Hepatocyte (in vitro differentiated cells): ENCODE measurements around the gene HARS2. TPM values are rescaled to one million over a fixed set of nuclear protein-coding genes. Genes with fewer than 3 reads are reported as not detected.
"Not testable (repeated sequence)": the region's sequence is repeated elsewhere in the genome, so short reads cannot be mapped to it uniquely, and the experiment has no call there.

Source experiments
- DNase-seq: peaks from one replicate; pipeline ENCODE4 v3.0.0-alpha.2; 2016; ENCODE audit warnings: low spot score
- H2AFZ ChIP-seq: fragments of 200-600 bp; sonication (generic); 2 replicates; pipeline ENCODE4 v1.6.0; 2016; ENCODE audit warnings: antibody characterized with exemption, mild to moderate bottlenecking
- H3K27ac ChIP-seq: fragments of 200-600 bp; sonication (generic); 2 replicates; pipeline ENCODE4 v1.5.1; 2016; ENCODE audit warnings: mild to moderate bottlenecking
- H3K27me3 ChIP-seq: fragments of 200-600 bp; sonication (generic); 2 replicates; pipeline ENCODE4 v1.6.1; 2016
- H3K36me3 ChIP-seq: fragments of 200-600 bp; sonication (generic); replicated peaks from 2 replicates; pipeline ENCODE4 v1.5.1; 2016; ENCODE audit warnings: low read depth; ENCODE audit not compliant: insufficient read depth
- H3K4me1 ChIP-seq: fragments of 200-600 bp; sonication (generic); 2 replicates; pipeline ENCODE4 v1.5.1; 2016; ENCODE audit warnings: mild to moderate bottlenecking, moderate library complexity; ENCODE audit not compliant: insufficient read depth
- H3K4me2 ChIP-seq: fragments of 200-600 bp; sonication (generic); 2 replicates; pipeline ENCODE4 v1.6.0; 2016
- H3K4me3 ChIP-seq: fragments of 200-600 bp; sonication (generic); 2 replicates; pipeline ENCODE4 v1.5.1; 2016; ENCODE audit warnings: mild to moderate bottlenecking
- H3K79me2 ChIP-seq: fragments of 200-600 bp; sonication (generic); 2 replicates; pipeline ENCODE4 v1.6.0; 2017; ENCODE audit warnings: mild to moderate bottlenecking
- H3K9me2 ChIP-seq: fragments of 200-600 bp; sonication (generic); replicated peaks from 2 replicates; pipeline ENCODE4 v1.6.0; 2017; ENCODE audit warnings: mild to moderate bottlenecking; ENCODE audit not compliant: insufficient read depth
- H3K9me3 ChIP-seq: fragments of 200-600 bp; sonication (generic); 2 replicates; pipeline ENCODE4 v1.5.1; 2016; ENCODE audit warnings: low read depth, mild to moderate bottlenecking
- H4K20me1 ChIP-seq: fragments of 200-600 bp; sonication (generic); 2 replicates; pipeline ENCODE4 v1.6.0; 2016; ENCODE audit warnings: mild to moderate bottlenecking; ENCODE audit not compliant: insufficient read depth, poor library complexity, severe bottlenecking
- CTCF ChIP-seq: fragments of 200-600 bp; sonication (generic); IDR thresholded peaks from 2 replicates; pipeline ENCODE4 v1.5.1; 2016; ENCODE audit warnings: antibody characterized with exemption, mild to moderate bottlenecking; ENCODE audit not compliant: poor library complexity
- EZH2 ChIP-seq: fragments of 200-600 bp; sonication (generic); IDR thresholded peaks from 2 replicates; pipeline ENCODE4 v1.6.1; 2016; ENCODE audit warnings: antibody characterized with exemption, mild to moderate bottlenecking, borderline replicate concordance
- EZH2phosphoT487 ChIP-seq: fragments of 200-600 bp; sonication (generic); IDR thresholded peaks from one replicate; pipeline ENCODE4 v1.6.1; 2018; ENCODE audit warnings: antibody characterized with exemption, mild to moderate bottlenecking, low read depth, moderate library complexity; ENCODE audit not compliant: unreplicated experiment, severe bottlenecking
- WGBS: methylation state at CpG from one replicate; pipeline ENCODE4 v1.1.6; 2016; ENCODE audit warnings: low lambda C conversion rate; ENCODE audit errors: missing lambda C conversion rate; 5-methylcytosine and 5-hydroxymethylcytosine counted together
- polyA plus RNA-seq: library from polyadenylated mRNA; unstranded; fragments of >200 nt; fragmentation: Nextera tagmentation; extraction: Ambion mirVana; gene quantifications from 2 replicates; pipeline ENCODE4 v1.2.1, GENCODE V29; 2016
- total RNA-seq: library from RNA; depleted of rRNA; stranded (reverse); fragments of >200 nt; gene quantifications from 2 replicates; pipeline ENCODE4 v1.2.3, GENCODE V29; 2014

The HARS2 gene
- total and polyA plus RNA-seq, 2 experiments from 2014 or later, result 26.9 to 32.3 TPM

GRCh38 chr5:140710899-140711552 lies 19.8 kb downstream of the HARS2 start:
- H2AFZ ChIP-seq, result peak overlapping the region; percentile 50
- H3K9me3 ChIP-seq, result no peaks in the 10 kb centered on the region
- DNase-seq, result peak; percentile 95
- peaks cover 5% of the 10 kb centered on the region for H3K4me1 ChIP-seq
- peak overlapping the region; percentile 22 for H3K4me3 ChIP-seq
- peak overlapping the region; percentile 88 for H3K27ac ChIP-seq
- peak overlapping the region; percentile 78 for H3K4me2 ChIP-seq
- no peaks in the 10 kb centered on the region for H4K20me1 ChIP-seq
- H3K36me3 ChIP-seq, result no peaks in the 10 kb centered on the region
- H3K27me3 ChIP-seq, result no peaks in the 10 kb centered on the region
- no peaks in the 10 kb centered on the region for H3K79me2 ChIP-seq
- WGBS, result 2% methylated on average over 27 of the region's 27 CpGs
- TF ChIP-seq EZH2phosphoT487, result no peak
- no peak for TF ChIP-seq EZH2
- no peak for TF ChIP-seq CTCF
- no peaks in the 10 kb centered on the region for H3K9me2 ChIP-seq

DNA sequence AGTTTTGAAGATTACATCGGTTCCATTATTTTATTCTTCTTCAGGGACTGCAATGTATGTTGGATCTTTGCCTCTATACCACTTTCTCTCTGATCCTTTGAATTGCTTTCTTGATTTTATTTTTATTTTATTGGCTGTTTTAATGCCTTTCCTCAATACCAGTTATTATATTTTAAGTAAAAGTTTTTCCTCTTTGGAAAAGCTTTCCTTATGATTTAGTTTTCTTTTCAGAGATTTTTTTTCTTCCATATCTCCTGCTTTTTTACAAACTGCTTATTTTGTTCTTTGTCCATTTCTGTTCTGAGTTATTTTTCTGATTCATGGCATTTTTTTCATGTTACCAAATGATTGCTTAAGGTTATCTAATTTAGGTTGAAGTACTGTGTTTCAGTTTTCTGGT lies 20.5 kb downstream of the HARS2 start:
- no peak for DNase-seq
- no peak overlapping the region for H3K27ac ChIP-seq
- H3K4me2 ChIP-seq, result peak overlapping the region; percentile 65
- WGBS, result 94% methylated on average over 1 of the region's 1 CpG
- no peaks in the 10 kb centered on the region for H3K9me3 ChIP-seq
- H3K4me1 ChIP-seq, result peaks cover 5% of the 10 kb centered on the region
- no peaks in the 10 kb centered on the region for H3K27me3 ChIP-seq
- no peak overlapping the region for H2AFZ ChIP-seq
- no peaks in the 10 kb centered on the region for H3K79me2 ChIP-seq
- H3K9me2 ChIP-seq, result no peaks in the 10 kb centered on the region
- TF ChIP-seq EZH2phosphoT487 (no peak), EZH2 (no peak), CTCF (no peak)
- no peaks in the 10 kb centered on the region for H4K20me1 ChIP-seq
- H3K36me3 ChIP-seq, result no peaks in the 10 kb centered on the region
- H3K4me3 ChIP-seq, result no peak overlapping the region

DNA sequence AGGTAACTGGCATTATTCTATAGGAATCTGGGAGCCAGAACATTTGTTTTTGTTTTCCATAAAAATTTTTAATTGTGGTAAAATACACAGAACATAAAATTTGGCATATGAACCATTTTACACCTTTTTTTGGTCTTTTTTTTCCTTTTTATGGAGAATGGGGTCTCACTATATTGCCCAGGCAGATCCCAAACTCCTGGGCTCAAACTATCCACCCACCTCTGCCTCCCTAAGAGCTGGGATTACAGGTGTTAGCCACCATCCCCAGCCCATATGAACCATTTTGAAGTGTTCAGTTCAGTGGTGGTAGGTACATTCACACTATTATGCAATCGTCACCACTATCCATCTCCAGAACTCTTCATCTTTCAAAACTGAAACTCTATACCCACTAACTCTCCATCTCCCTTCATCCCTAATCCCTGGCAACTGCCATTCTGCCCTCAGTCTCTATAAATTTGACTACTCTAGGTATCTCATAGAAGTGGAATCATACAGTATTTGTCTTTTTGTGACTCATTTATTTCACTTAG lies 22.4 kb downstream of the HARS2 start:
- H3K9me2 ChIP-seq, result no peaks in the 10 kb centered on the region
- TF ChIP-seq EZH2phosphoT487, result no peak
- H3K4me2 ChIP-seq, result no peak overlapping the region
- WGBS, result 94% methylated on average over 1 of the region's 1 CpG
- H2AFZ ChIP-seq, result no peak overlapping the region
- H3K4me3 ChIP-seq, result no peak overlapping the region
- H3K9me3 ChIP-seq, result no peaks in the 10 kb centered on the region
- H3K36me3 ChIP-seq, result no peaks in the 10 kb centered on the region
- H3K4me1 ChIP-seq, result peaks cover 5% of the 10 kb centered on the region
- no peaks in the 10 kb centered on the region for H3K79me2 ChIP-seq
- DNase-seq, result no peak
- no peaks in the 10 kb centered on the region for H4K20me1 ChIP-seq
- no peaks in the 10 kb centered on the region for H3K27me3 ChIP-seq
- H3K27ac ChIP-seq, result no peak overlapping the region

GRCh38 chr5:140716238-140716637 lies 25.0 kb downstream of the HARS2 start:
- H3K27ac ChIP-seq, H3K27me3 ChIP-seq, H2AFZ ChIP-seq, H3K79me2 ChIP-seq, H3K36me3 ChIP-seq, H3K4me3 ChIP-seq, H3K4me2 ChIP-seq, H3K4me1 ChIP-seq, H4K20me1 ChIP-seq, H3K9me2 ChIP-seq, H3K9me3 ChIP-seq, DNase-seq: not testable (repeated sequence)
- WGBS, result 95% methylated on average over 2 of the region's 2 CpGs
